ENCODE data around the gene CLEC4D.
"Not testable (repeated sequence)": the region's sequence is repeated elsewhere in the genome, so short reads cannot be mapped to it uniquely, and the experiment has no call there.

DNA sequence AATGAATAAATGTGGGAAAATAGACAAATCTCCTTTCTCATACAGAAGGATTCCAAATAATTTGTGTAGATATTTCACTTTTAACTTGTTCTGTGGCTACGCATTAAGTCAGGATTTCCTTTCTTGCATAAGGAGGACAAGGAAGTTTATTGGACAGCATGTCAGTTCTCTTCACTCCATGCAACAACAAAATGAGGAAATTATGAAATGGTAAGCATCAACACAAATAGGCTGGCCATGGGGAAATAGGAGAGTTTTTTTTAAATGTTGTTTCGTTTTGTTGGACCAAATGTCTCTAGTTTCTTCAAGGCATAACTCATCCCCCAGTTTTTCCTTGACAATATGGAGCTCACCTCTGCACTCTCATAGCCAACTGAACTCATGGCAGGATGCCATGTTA, 52.7 kb downstream of the CLEC4D start:
- TF ChIP-seq, protein P1, sequence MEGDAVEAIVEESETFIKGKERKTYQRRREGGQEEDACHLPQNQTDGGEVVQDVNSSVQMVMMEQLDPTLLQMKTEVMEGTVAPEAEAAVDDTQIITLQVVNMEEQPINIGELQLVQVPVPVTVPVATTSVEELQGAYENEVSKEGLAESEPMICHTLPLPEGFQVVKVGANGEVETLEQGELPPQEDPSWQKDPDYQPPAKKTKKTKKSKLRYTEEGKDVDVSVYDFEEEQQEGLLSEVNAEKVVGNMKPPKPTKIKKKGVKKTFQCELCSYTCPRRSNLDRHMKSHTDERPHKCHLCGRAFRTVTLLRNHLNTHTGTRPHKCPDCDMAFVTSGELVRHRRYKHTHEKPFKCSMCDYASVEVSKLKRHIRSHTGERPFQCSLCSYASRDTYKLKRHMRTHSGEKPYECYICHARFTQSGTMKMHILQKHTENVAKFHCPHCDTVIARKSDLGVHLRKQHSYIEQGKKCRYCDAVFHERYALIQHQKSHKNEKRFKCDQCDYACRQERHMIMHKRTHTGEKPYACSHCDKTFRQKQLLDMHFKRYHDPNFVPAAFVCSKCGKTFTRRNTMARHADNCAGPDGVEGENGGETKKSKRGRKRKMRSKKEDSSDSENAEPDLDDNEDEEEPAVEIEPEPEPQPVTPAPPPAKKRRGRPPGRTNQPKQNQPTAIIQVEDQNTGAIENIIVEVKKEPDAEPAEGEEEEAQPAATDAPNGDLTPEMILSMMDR (IDR thresholded peaks at IDR 0.05; ENCODE audit: low read depth, low read length, poor library complexity, severe bottlenecking) = not testable (repeated sequence)
- not testable (repeated sequence) for TF ChIP-seq EZH2phosphoT487 (IDR thresholded peaks at IDR 0.05; ENCODE audit: borderline replicate concordance, low read length)
